Muscle of back (tissue), 11 donors: ENCODE measurements around the gene AVL9. TPM values are rescaled to one million over a fixed set of nuclear protein-coding genes. Genes with fewer than 3 reads are reported as not detected.

Experiments
- DNase-seq, 3 donors: peaks; one replicate each; pipeline versions ENCODE4 v3.0.0 to v3.0.0-alpha.2; 2013
- polyA plus RNA-seq, 10 donors: library from polyadenylated mRNA; unstranded; fragments of 120-200 nt; gene quantifications; one replicate each; pipeline ENCODE4 v1.2.1, GENCODE V29; 2013; ENCODE audit not compliant: insufficient read length in 10 of 10

AVL9 gene
- polyA plus RNA-seq, 10 donors: 10.3 to 19.7 (median 15.1) TPM

DNA sequence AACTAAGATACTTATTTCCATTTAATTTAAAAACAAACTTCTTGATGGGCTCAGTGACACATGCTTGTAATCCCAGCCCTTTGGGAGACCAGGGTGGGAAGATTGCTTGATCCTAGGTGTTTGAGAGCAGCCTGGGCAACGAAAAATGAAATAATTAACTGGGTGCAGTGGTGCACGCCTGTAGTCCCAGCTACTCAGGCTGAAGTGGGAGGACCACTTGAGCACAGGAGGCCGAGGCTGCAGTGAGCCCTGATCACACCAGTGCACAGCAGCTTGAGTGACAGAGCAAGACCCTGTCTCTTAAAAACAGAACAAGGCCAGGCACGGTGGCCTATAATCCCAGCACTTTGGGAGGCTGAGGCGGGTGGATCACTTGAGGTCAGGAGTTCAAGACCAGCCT lies 37.4 kb downstream of the AVL9 start:
- no peak for DNase-seq

- DNase-seq: no peak
Observed at GRCh38 chr7:32533276-32534029, 38.2 kb downstream of the AVL9 start.

- no peak for DNase-seq
Observed at GRCh38 chr7:32535162-32535702, 39.9 kb downstream of the AVL9 start.

GRCh38 chr7:32536016-32536415 lies 40.7 kb downstream of the AVL9 start:
- DNase-seq: no peak

- peak in 1 of 3 donors; percentile 24 for DNase-seq
Observed at GRCh38 chr7:32536585-32536984, 41.3 kb downstream of the AVL9 start.

DNA sequence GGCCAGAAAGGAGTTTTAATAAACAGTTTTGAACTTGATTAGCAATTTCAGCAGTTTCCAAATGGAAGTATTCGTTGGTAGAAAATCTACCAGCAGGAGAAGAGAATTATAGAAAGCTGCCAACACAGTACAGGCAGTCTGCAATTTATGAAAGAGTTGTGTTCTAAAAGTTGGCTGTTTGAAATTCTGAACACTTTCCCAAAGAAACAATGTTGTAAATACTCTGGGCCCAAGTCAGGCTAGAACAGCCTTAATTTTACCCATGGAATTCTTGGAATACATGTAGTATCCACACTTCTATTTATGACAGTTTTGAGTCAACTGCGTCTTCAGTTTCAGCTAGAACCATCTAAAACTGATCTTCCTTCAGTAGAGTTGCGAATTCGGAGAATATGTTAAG lies 42.5 kb downstream of the AVL9 start:
- no peak for DNase-seq

GRCh38 chr7:32539366-32539765 lies 44.1 kb downstream of the AVL9 start:
- no peak for DNase-seq

GRCh38 chr7:32539919-32540531 lies 44.7 kb downstream of the AVL9 start:
- DNase-seq: no peak

- no peak for DNase-seq
Observed at GRCh38 chr7:32542595-32542994, 47.3 kb downstream of the AVL9 start.

GRCh38 chr7:32559480-32559879 lies 64.2 kb downstream of the AVL9 start:
- DNase-seq: no peak

- no peak for DNase-seq
Observed at GRCh38 chr7:32560075-32560474, 64.8 kb downstream of the AVL9 start.

- no peak for DNase-seq
Observed at GRCh38 chr7:32561613-32562012, 66.3 kb downstream of the AVL9 start.

- DNase-seq: peak; percentile 18 to 54 (median 28)
Observed at GRCh38 chr7:32564542-32564941, 69.3 kb downstream of the AVL9 start.

DNA sequence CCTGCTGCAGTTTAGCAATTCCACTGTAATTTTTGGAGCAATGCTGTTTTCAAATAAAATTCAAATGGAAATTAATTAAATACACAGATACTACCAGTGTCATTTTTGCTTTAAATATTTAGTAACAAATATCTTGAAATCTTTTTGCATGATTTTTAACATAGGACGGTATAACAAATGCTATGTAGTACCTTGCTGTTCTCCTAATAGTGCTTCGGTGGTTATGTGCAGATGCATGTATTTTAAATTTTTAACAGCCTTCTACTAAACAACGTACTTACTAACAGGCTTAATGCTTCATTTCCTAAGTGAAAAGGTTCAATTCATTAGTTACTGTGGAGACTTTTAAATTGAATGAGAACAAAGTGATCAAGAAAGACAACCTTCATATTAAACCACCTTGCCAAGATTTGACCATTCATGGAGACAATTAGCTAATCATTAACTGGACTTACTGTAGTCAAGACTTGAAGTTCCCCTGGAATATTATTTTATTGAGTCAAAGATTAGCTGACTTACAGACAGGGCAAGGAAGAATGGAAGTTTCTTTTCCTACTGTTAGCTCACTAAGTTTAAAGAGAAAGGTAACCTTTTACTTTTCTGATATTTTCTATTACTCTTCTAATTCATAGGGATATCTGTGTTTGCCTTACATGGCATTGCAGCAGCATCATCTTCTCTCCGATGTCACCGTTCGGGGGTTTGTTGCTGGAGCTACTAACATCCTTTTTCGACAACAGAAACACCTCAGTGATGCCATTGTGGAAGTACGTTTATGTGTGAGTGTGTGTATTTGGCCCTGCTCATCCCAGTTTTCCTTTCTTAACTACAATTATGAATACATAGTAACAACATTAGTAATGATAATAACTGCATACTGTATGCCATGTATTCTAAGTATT lies 74.3 kb downstream of the AVL9 start:
- DNase-seq: no peak

DNA sequence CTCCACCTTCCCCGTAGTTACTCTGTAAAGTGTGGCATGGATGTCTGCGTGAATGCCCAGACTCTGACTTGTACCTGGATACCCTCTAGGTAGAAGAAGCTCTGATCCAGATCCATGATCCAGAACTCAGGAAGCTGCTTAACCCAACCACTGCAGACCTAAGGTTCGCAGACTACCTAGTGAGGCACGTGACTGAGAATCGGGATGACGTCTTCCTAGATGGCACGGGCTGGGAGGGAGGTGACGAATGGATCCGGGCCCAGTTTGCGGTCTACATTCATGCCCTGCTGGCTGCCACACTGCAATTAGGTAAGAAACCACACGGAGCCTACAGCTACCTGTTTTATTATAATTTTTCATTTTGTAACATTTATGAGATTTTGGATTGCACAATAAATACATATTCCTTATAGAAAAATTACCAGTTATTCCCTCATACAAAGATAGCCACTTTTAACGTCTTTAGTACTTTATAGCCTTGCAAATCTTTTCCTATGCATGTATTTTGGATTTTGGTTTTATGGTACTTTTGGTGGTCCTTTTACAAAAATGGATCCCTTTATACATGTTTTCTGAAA lies 77.9 kb downstream of the AVL9 start:
- no peak for DNase-seq

DNA sequence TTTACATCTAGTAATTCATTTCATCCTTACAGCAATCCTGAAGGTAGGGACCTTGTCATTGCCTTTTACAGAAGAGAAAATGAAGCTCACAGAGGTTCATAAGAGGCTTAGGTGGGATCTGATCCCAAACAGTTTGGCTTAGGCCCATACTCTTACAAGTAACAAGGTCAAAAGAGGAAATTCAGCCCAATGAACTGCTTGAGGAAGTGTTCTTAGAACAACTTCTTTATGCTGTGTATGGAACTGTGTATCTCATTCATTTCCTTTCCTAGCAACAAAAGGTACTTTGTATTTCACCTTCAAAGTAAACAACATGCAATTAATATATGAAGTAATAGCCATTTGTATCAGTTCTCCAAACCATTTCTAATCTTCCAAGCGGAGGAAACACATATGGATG lies 79.3 kb downstream of the AVL9 start:
- no peak for DNase-seq

GRCh38 chr7:32577421-32577820 lies 82.1 kb downstream of the AVL9 start:
- no peak for DNase-seq

- DNase-seq: no peak
Observed at GRCh38 chr7:32579776-32580175, 84.5 kb downstream of the AVL9 start.

- no peak for DNase-seq
Observed at GRCh38 chr7:32580646-32581045, 85.4 kb downstream of the AVL9 start.

- DNase-seq: no peak
Observed at GRCh38 chr7:32582036-32582435, 86.7 kb downstream of the AVL9 start.

DNA sequence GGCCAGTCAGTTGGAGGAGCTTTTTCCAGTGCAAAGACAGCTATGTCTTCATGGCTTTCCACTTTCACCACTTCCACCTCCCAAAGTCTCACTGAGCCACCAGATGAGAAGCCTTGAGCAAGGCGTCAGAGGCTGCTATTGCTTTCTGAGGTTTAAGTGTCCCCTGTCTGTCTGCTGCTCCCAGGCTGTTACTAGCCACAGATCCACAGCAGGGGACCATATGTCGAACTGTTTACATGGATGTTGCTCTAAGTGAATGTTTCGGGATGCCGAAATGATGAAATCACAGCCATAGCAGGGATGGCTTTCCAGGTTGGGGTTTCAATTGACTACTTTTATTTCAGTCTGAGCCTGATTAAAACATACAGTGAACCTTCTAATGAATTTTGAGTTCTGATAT lies 88.5 kb downstream of the AVL9 start:
- DNase-seq: peak in 1 of 3 donors; percentile 84
